Fibroblast of lung (primary cell): ENCODE data around the gene P3H3. TPM values are rescaled to one million over a fixed set of nuclear protein-coding genes. Genes with fewer than 3 reads are reported as not detected.

ENCODE experiments used
- DNase-seq, 2 donors: peaks; one replicate each; pipeline versions ENCODE4 v3.0.0 to v3.0.0-alpha.2; 2010; ENCODE audit warnings: low read depth in 2 of 2
- H2AFZ ChIP-seq: 2 replicates; pipeline ENCODE4 v1.5.1; 2012; ENCODE audit warnings: low read length, control low read depth, inconsistent platforms
- H3K27ac ChIP-seq: 2 replicates; pipeline ENCODE4 v1.5.1; 2011; ENCODE audit warnings: low read length, control low read depth; ENCODE audit not compliant: insufficient read depth
- H3K27me3 ChIP-seq: 2 replicates; pipeline ENCODE4 v1.5.1; 2011; ENCODE audit warnings: mild to moderate bottlenecking, low read length; ENCODE audit not compliant: control insufficient read depth, insufficient read depth
- H3K36me3 ChIP-seq: 2 replicates; pipeline ENCODE4 v1.5.1; 2011; ENCODE audit warnings: low read length; ENCODE audit not compliant: control insufficient read depth, insufficient read depth
- H3K4me1 ChIP-seq: 2 replicates; pipeline ENCODE4 v1.5.1; 2011; ENCODE audit warnings: low read length; ENCODE audit not compliant: control insufficient read depth, insufficient read depth; ENCODE audit errors: extremely low read depth
- H3K4me2 ChIP-seq: 2 replicates; pipeline ENCODE4 v1.5.1; 2011; ENCODE audit warnings: low read length, control low read depth; ENCODE audit not compliant: insufficient read depth; ENCODE audit errors: extremely low read depth
- H3K4me3 ChIP-seq, 4 experiments: fragments of 200-600 bp in 1 of 4; sonication (generic) in 1 of 4; replicated peaks in 1 of 4; 2 replicates each; pipeline ENCODE4 v1.5.1; 2011 to 2016; ENCODE audit warnings: low read length in 4 of 4, low read depth in 3 of 4, mild to moderate bottlenecking in 3 of 4, control low read depth in 2 of 4, inconsistent platforms in 1 of 4, mixed read lengths in 1 of 4; ENCODE audit not compliant: insufficient read depth in 1 of 4; ENCODE audit errors: control extremely low read depth in 1 of 4
- H3K79me2 ChIP-seq: 2 replicates; pipeline ENCODE4 v1.5.1; 2012; ENCODE audit warnings: mild to moderate bottlenecking, low read length, inconsistent platforms; ENCODE audit not compliant: control insufficient read depth, insufficient read depth
- H3K9ac ChIP-seq: 2 replicates; pipeline ENCODE4 v1.5.1; 2011; ENCODE audit warnings: mild to moderate bottlenecking, low read length, control low read depth; ENCODE audit not compliant: insufficient read depth
- H3K9me3 ChIP-seq: 2 replicates; pipeline ENCODE4 v1.5.1; 2012; ENCODE audit warnings: low read depth, low read length; ENCODE audit not compliant: control insufficient read depth, insufficient read depth
- H4K20me1 ChIP-seq: 2 replicates; pipeline ENCODE4 v1.5.1; 2011; ENCODE audit warnings: low read length; ENCODE audit not compliant: control insufficient read depth, insufficient read depth; ENCODE audit errors: extremely low read depth
- CTCF ChIP-seq, 2 donors: IDR thresholded peaks in 1 of 2; conservative IDR thresholded peaks in 1 of 2; 1 replicate in 1 of 2; 2 replicates in 1 of 2; pipeline ENCODE4 v1.5.1; 2011 to 2012; ENCODE audit warnings: low read length in 2 of 2, control low read depth in 1 of 2, inconsistent platforms in 1 of 2, low read depth in 1 of 2, mild to moderate bottlenecking in 1 of 2
- EZH2 ChIP-seq: IDR thresholded peaks from 2 replicates; pipeline ENCODE4 v1.5.1; 2012; ENCODE audit warnings: low read length, control low read depth, mild to moderate bottlenecking; ENCODE audit errors: missing control alignments
- polyA plus RNA-seq, 2 donors: library from polyadenylated mRNA; depleted of rRNA in 1 of 2; stranded (reverse) in 1 of 2; unstranded in 1 of 2; fragments of >200 nt; gene quantifications; 2 replicates each; pipeline ENCODE4 v1.2.1, GENCODE V29; 2011 to 2012; ENCODE audit warnings: missing spikeins in 1 of 2
- total RNA-seq: library from RNA; depleted of rRNA; stranded (reverse); fragments of >200 nt; gene quantifications from 2 replicates; pipeline ENCODE4 v1.2.1, GENCODE V29; 2014

The P3H3 gene
- total and polyA plus RNA-seq, 2 donors (not counting 1 experiment from before 2014, with no cell fraction given) = 44.0 to 96.3 TPM

GRCh38 chr12:6852651-6853354, 24.6 kb downstream of the P3H3 start:
- Histone ChIP-seq H3K36me3 (peaks cover 15% of the 10 kb centered on the region), H3K79me2 (peaks cover 49% of the 10 kb centered on the region)
- peak; percentile 82 to 85 for DNase-seq

GRCh38 chr12:6853626-6854025, 25.4 kb downstream of the P3H3 start:
- peak overlapping the region; percentile 56 for H3K9ac ChIP-seq
- no peaks in the 10 kb centered on the region for H3K27me3 ChIP-seq
- H3K4me1 ChIP-seq = peaks cover 17% of the 10 kb centered on the region
- no peaks in the 10 kb centered on the region for H4K20me1 ChIP-seq
- H3K36me3 ChIP-seq = peaks cover 20% of the 10 kb centered on the region
- peaks cover 47% of the 10 kb centered on the region for H3K79me2 ChIP-seq
- peak overlapping the region in 3 of 4 experiments; percentile 61 to 93 (median 81) for H3K4me3 ChIP-seq
- no peaks in the 10 kb centered on the region for H3K9me3 ChIP-seq
- no peak overlapping the region for H2AFZ ChIP-seq
- TF ChIP-seq CTCF (conservative IDR thresholded peaks at IDR 0.05 in 1 of 2, IDR thresholded peaks at IDR 0.05 in 1 of 2; ENCODE audit: low read depth in 1 of 2, low read length in 2 of 2) (no peak), EZH2 (no peak)
- H3K4me2 ChIP-seq = peak overlapping the region; percentile 58
- H3K27ac ChIP-seq = peak overlapping the region; percentile 82
- DNase-seq = no peak

More at GRCh38 chr12:6852651-6853354, 24.6 kb downstream of the P3H3 start:
- Histone ChIP-seq H3K4me3 (peak overlapping the region; percentile 61 to 93 (median 74)), H3K9ac (peak overlapping the region; percentile 56), H3K27ac (peak overlapping the region; percentile 82), H4K20me1 (no peaks in the 10 kb centered on the region), H2AFZ (peak overlapping the region; percentile 19), H3K27me3 (no peaks in the 10 kb centered on the region), H3K9me3 (no peaks in the 10 kb centered on the region), H3K4me1 (peaks cover 17% of the 10 kb centered on the region), H3K4me2 (peak overlapping the region; percentile 95)
- no peak for TF ChIP-seq EZH2
- no peak for TF ChIP-seq CTCF (conservative IDR thresholded peaks at IDR 0.05 in 1 of 2, IDR thresholded peaks at IDR 0.05 in 1 of 2; ENCODE audit: low read depth in 1 of 2, low read length in 2 of 2)

- Histone ChIP-seq H3K4me3 (peak overlapping the region in 1 of 4 experiments; percentile 81), H3K4me1 (peaks cover 17% of the 10 kb centered on the region)
Measured at GRCh38 chr12:6854036-6854435, 25.8 kb downstream of the P3H3 start.

More at GRCh38 chr12:6854036-6854435, 25.8 kb downstream of the P3H3 start:
- H4K20me1 ChIP-seq = no peaks in the 10 kb centered on the region
- H3K27me3 ChIP-seq = no peaks in the 10 kb centered on the region
- peaks cover 20% of the 10 kb centered on the region for H3K36me3 ChIP-seq
- H2AFZ ChIP-seq = no peak overlapping the region
- peak overlapping the region; percentile 82 for H3K27ac ChIP-seq
- TF ChIP-seq EZH2 (no peak), CTCF (conservative IDR thresholded peaks at IDR 0.05 in 1 of 2, IDR thresholded peaks at IDR 0.05 in 1 of 2; ENCODE audit: low read depth in 1 of 2, low read length in 2 of 2) (no peak)
- H3K79me2 ChIP-seq = peaks cover 43% of the 10 kb centered on the region
- H3K9me3 ChIP-seq = no peaks in the 10 kb centered on the region
- H3K4me2 ChIP-seq = peak overlapping the region; percentile 58
- H3K9ac ChIP-seq = no peak overlapping the region
- DNase-seq = no peak
